GM21390 (cell line): ENCODE data around the gene RGMA.

Experiments
- ATAC-seq: cut with Tn5 transposase; IDR thresholded peaks from one replicate; pipeline ENCODE4 v1.9.1; 2021; ENCODE audit not compliant: unreplicated experiment

Gene RGMA

GRCh38 chr15:93102211-93102610 lies 13.2 kb upstream of the RGMA start:
- no peak for ATAC-seq

GRCh38 chr15:93093765-93094164 lies 4.8 kb upstream of the RGMA start:
- ATAC-seq: no peak

GRCh38 chr15:93091465-93091864 lies 2.5 kb upstream of the RGMA start:
- no peak for ATAC-seq

GRCh38 chr15:93089727-93090305 lies 805 bp upstream of the RGMA start:
- no peak for ATAC-seq

- peak; percentile 34 for ATAC-seq
Observed at GRCh38 chr15:93088200-93088980, 621 bp downstream of the RGMA start.

DNA sequence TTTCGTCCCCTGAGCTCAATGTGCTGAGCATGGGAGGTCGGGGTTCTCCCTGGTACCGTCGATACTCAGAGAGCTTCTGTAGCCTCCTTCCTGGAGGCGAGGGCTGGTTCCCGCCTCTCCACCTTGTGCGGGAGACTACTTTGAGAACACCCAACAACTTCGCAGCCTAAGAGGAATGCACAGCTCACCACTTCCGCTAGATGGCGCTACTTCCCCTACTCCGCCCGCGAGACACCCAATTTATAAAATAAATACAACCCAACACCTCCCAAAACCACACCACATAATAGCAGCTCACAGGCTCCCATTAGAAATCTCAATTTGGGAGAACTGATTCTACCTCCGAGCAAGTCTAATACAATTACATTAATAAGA lies 1.2 kb downstream of the RGMA start:
- peak; percentile 64 for ATAC-seq

DNA sequence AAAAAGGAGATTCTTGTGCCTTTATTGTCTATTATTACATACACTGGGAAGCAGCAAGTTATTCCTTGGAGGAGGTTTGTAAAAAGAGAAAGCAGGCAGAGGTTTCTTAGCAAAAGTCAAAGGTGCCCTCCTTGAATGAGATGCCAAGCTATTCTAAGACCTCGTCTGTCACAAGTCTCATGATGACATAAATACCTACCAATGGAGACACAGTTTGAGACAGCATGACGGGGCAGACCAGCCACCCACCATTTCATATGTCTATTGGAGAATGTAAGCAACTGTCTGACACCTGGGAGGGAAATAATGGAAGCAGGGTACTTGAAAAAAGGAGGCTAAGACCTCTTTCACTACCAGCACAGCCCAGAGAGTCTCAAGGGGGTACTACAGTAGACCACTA lies 2.2 kb downstream of the RGMA start:
- no peak for ATAC-seq

- ATAC-seq: no peak
Observed at GRCh38 chr15:93085692-93086091, 3.3 kb downstream of the RGMA start.

DNA sequence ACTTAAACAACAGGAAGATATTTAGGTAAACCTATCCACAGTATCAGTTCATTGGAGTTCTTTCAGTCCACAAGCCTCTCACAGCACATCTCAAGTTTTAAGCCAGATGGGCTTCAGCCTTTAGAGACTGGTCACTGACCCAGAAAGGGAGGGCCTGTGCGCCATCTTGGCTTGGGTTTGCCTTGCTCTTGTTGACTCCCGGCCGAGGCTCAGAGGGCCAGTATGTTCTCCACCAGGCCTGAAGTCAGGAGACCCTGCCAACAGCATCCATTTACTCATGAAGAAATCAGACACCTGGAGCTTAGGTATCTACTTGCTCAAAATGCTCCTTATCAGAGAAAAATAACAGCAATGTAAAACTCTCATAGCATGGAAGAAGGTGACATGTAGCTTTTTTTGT lies 6.2 kb downstream of the RGMA start:
- ATAC-seq: no peak

DNA sequence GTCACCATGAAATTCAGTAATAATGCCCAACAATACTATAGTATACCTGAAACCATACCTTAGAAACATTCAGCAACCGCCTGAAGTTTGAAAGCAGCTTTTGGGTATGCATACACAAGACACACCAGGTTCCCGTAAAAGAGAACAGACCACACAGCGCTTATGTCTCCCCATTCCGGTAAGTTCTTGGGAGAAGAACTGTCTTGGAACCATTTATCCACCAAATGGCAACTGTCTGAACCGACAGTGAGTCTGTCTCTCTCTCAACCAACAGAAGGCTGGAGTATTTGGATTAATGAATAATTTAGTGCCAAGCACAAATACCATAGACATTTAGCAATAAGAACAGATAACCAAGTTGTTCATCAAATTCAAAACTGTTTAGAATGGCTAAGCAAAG lies 7.6 kb downstream of the RGMA start:
- ATAC-seq: no peak

- ATAC-seq: no peak
Observed at GRCh38 chr15:93080451-93080850, 8.6 kb downstream of the RGMA start.

- no peak for ATAC-seq
Observed at GRCh38 chr15:93076875-93077274, 12.1 kb downstream of the RGMA start.

DNA sequence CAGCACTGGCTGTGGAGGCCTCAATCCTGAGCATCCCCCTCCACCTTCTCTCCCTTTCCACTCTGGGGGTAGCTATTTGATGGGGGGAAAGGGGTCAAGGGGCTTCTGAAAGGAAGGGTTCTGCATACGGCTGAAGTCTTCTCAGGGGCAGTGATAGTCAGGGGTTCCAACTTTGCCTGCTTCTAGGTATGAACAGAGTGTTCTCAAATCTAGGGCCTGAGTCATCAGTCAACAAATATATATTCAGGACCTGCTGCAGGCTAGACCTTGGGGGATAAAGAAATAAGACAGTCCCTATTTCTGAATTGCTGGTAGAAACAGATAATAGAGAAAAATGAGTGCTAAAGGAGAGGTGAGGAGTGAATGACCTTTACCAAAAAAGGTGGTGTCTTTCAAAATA lies 12.8 kb downstream of the RGMA start:
- no peak for ATAC-seq

DNA sequence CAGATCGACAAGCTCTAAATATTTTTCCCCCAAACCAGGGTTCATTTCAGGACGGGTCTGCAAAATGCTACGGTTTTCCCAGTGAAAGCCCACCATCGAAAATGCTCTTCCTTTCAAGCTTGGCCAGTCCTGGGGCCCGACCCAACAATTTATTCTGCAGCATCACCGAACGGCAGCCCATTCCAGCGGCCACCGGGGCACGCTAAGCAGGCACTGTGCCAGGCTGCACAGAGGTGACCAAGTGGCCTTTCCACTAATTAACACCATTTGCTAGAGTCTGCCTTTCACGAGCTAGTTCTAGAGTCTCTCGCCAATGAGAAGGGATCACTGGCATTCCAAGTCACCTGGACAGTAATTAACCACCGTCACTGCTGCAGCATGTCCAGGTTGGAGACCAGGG lies 14.4 kb downstream of the RGMA start:
- no peak for ATAC-seq

GRCh38 chr15:93073465-93073952 lies 15.5 kb downstream of the RGMA start:
- no peak for ATAC-seq

GRCh38 chr15:93072411-93073394 lies 16.3 kb downstream of the RGMA start:
- ATAC-seq: no peak

DNA sequence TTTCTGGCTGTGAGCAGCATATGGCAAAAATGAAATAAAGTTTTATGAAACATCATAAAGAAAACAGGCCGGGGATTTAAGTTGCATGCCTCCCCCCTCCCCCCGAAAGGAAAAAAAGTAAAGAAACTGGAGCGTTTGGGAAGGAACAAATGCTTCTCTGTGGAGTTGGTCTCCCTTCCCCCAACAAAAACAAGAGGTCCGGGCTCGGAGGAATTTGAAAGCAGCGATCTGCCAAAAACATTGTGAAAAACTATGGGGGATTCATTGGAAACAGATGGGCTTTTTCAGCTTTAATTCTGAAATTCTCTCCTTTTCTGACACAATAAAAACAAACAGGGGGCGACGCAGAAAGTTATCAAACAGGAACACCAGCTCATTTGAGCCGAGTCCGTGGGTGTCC lies 17.0 kb downstream of the RGMA start:
- no peak for ATAC-seq

DNA sequence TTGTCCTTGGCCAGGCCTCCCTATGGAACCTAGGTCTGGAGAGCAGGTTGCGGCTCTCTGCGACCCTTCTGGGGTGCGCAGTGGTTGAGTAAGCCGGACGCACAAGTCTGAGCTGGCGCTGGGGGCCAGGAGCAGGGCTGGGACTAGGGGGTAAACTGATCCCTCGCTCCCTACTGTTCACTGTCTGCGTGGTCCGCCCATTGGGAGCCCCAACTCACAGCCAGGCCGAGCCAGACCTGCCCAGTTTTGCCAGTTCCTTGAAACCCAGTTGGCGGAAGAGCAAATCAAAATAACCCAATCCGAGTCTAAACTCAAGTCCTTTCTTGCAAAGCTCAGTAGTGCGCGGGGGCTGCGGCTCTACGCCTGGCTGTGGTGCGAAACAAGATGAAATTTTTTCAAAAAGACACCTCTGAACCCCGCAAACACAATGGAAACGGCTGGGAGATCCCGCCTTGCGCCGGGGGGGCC lies 17.5 kb downstream of the RGMA start:
- no peak for ATAC-seq

- no peak for ATAC-seq
Observed at GRCh38 chr15:93070551-93071296, 18.3 kb downstream of the RGMA start.

DNA sequence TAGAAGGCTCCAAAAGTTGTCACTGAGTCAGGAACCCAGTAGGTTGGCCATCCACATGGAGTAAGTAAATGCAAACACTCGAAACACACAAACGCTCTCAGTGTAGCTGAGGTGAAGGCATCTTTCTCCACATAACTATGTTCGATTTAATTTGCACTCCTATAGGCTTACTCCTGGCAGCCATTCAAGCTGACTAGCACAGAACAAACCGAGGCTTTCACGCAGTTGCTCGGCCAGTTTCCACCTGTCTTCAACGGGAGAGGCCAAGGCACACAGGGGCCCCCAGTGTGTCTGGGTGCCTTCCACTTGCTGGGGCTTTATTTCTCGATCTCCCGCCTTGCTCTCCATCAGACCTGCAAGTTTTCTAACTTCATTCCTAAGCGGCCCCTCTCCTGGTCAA lies 18.9 kb downstream of the RGMA start:
- ATAC-seq: no peak
